Nephron progenitor cell (in vitro differentiated cells): ENCODE results near the gene CGB8.
"Not testable (repeated sequence)": the region's sequence is repeated elsewhere in the genome, so short reads cannot be mapped to it uniquely, and the experiment has no call there.

Experiments
- DNase-seq: peaks from one replicate; pipeline ENCODE4 v3.0.0; 2021
- H3K27ac Mint-ChIP-seq: 2 replicates; pipeline ENCODE4 v1.8.0; 2021; ENCODE audit warnings: mild to moderate bottlenecking, moderate library complexity, mixed read lengths
- H3K27me3 Mint-ChIP-seq: 2 replicates; pipeline ENCODE4 v1.8.0; 2021; ENCODE audit warnings: mild to moderate bottlenecking, low read depth, mixed read lengths; ENCODE audit not compliant: poor library complexity
- H3K36me3 Mint-ChIP-seq: 2 replicates; pipeline ENCODE4 v1.8.0; 2021; ENCODE audit warnings: low read depth, mixed read lengths
- H3K4me1 Mint-ChIP-seq: 2 replicates; pipeline ENCODE4 v1.8.0; 2021; ENCODE audit warnings: mixed read lengths
- H3K4me3 Mint-ChIP-seq: 2 replicates; pipeline ENCODE4 v1.8.0; 2021; ENCODE audit warnings: mild to moderate bottlenecking, moderate library complexity, mixed read lengths
- H3K9me3 Mint-ChIP-seq: 2 replicates; pipeline ENCODE4 v1.8.0; 2021; ENCODE audit warnings: mild to moderate bottlenecking, moderate library complexity, mixed read lengths
- CTCF ChIP-seq: fragments of 200-600 bp; sonication (generic); IDR thresholded peaks from 2 replicates; pipeline ENCODE4 v1.5.0; 2021; ENCODE audit warnings: antibody characterized with exemption

CGB8 gene

GRCh38 chr19:49056101-49056901, 7.4 kb upstream of the CGB8 start:
- H3K9me3 Mint-ChIP-seq = no peaks in the 10 kb centered on the region

GRCh38 chr19:49050376-49051033, 1.6 kb upstream of the CGB8 start:
- H3K4me3 Mint-ChIP-seq, H3K27ac Mint-ChIP-seq: not testable (repeated sequence)

More at GRCh38 chr19:49056101-49056901, 7.4 kb upstream of the CGB8 start:
- Mint-ChIP-seq H3K27ac (no peak overlapping the region), H3K27me3 (peaks cover 49% of the 10 kb centered on the region), H3K4me1 (peaks cover 38% of the 10 kb centered on the region), H3K36me3 (no peaks in the 10 kb centered on the region), H3K4me3 (peak overlapping the region; percentile 72)
- DNase-seq = peak; percentile 83
- peak; percentile 17 for TF ChIP-seq CTCF

GRCh38 chr19:49049834-49050233, 923 bp upstream of the CGB8 start:
- DNase-seq, H3K4me3 Mint-ChIP-seq, H3K4me1 Mint-ChIP-seq, H3K36me3 Mint-ChIP-seq, H3K9me3 Mint-ChIP-seq: not testable (repeated sequence)
- peak overlapping the region; percentile 55 for H3K27ac Mint-ChIP-seq
- H3K27me3 Mint-ChIP-seq = peaks cover 18% of the 10 kb centered on the region

More at GRCh38 chr19:49050376-49051033, 1.6 kb upstream of the CGB8 start:
- peaks cover 17% of the 10 kb centered on the region for H3K27me3 Mint-ChIP-seq
- DNase-seq, H3K9me3 Mint-ChIP-seq, H3K4me1 Mint-ChIP-seq, H3K36me3 Mint-ChIP-seq: not testable (repeated sequence)

GRCh38 chr19:49043548-49043947, 5.4 kb downstream of the CGB8 start, which contains the start of gene CGB5:
Gene CGB5 (plus strand): TSS chr19:49043848. CDS start chr19:49044210, 362 bp downstream.
- not testable (repeated sequence) for H3K27me3 Mint-ChIP-seq, DNase-seq

GRCh38 chr19:49042666-49043065, 6.2 kb downstream of the CGB8 start:
- H3K9me3 Mint-ChIP-seq, H3K36me3 Mint-ChIP-seq, H3K4me3 Mint-ChIP-seq, H3K27ac Mint-ChIP-seq, H3K27me3 Mint-ChIP-seq, H3K4me1 Mint-ChIP-seq, DNase-seq: not testable (repeated sequence)

More at GRCh38 chr19:49043548-49043947, 5.4 kb downstream of the CGB8 start, which contains the start of gene CGB5:
- H3K36me3 Mint-ChIP-seq, H3K4me1 Mint-ChIP-seq, H3K27ac Mint-ChIP-seq, H3K9me3 Mint-ChIP-seq, H3K4me3 Mint-ChIP-seq: not testable (repeated sequence)

- H3K27me3 Mint-ChIP-seq = peaks cover 7% of the 10 kb centered on the region
- no peak for TF ChIP-seq CTCF
- no peak overlapping the region for H3K4me3 Mint-ChIP-seq
- H3K9me3 Mint-ChIP-seq = no peaks in the 10 kb centered on the region
- DNase-seq = no peak
- peaks cover 5% of the 10 kb centered on the region for H3K4me1 Mint-ChIP-seq
- H3K27ac Mint-ChIP-seq = no peak overlapping the region
- H3K36me3 Mint-ChIP-seq = no peaks in the 10 kb centered on the region
Measured at GRCh38 chr19:49042177-49042576, 6.7 kb downstream of the CGB8 start.

- not testable (repeated sequence) for H3K9me3 Mint-ChIP-seq, H3K4me1 Mint-ChIP-seq
Measured at GRCh38 chr19:49039736-49040135, 9.2 kb downstream of the CGB8 start.

GRCh38 chr19:49038557-49039276, 10.2 kb downstream of the CGB8 start:
- not testable (repeated sequence) for H3K9me3 Mint-ChIP-seq, H3K4me1 Mint-ChIP-seq, H3K36me3 Mint-ChIP-seq, H3K27ac Mint-ChIP-seq, DNase-seq, H3K4me3 Mint-ChIP-seq
- peaks cover 13% of the 10 kb centered on the region for H3K27me3 Mint-ChIP-seq

More at GRCh38 chr19:49039736-49040135, 9.2 kb downstream of the CGB8 start:
- not testable (repeated sequence) for H3K27ac Mint-ChIP-seq, H3K36me3 Mint-ChIP-seq, H3K27me3 Mint-ChIP-seq, H3K4me3 Mint-ChIP-seq, DNase-seq

- H3K4me3 Mint-ChIP-seq, H3K27ac Mint-ChIP-seq, H3K4me1 Mint-ChIP-seq, DNase-seq, H3K9me3 Mint-ChIP-seq, H3K36me3 Mint-ChIP-seq: not testable (repeated sequence)
- peaks cover 13% of the 10 kb centered on the region for H3K27me3 Mint-ChIP-seq
Measured at GRCh38 chr19:49038111-49038510, 10.8 kb downstream of the CGB8 start.
